ENCODE measurements around the gene SCN1B. TPM values are rescaled to one million over a fixed set of nuclear protein-coding genes. Genes with fewer than 3 reads are reported as not detected.
"Not testable (repeated sequence)": the region's sequence is repeated elsewhere in the genome, so short reads cannot be mapped to it uniquely, and the experiment has no call there.

SCN1B gene
- polyA plus RNA-seq, 12 donors = 2.1 to 7.4 (median 5.4) TPM; not detected in 1

DNA sequence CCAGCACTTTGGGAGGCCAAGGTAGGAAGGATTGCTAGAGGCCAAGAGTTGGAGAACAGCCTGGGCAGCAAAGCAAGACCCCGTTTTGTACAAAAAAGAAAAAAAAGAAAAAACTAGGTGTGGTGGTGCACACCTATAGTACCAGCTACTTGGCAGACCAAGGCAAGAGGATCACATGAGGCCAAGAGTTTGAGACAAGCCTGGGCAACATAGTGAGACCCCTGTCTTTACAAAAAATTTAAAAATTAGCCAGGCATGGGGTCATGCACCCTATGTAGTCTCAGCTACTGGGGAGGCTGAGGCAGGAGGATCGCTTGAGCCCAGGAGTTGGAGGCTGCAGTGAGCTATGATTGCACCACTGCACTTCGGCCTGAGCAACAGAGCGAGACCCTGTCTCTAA, 15.5 kb upstream of the SCN1B start:
- DNase-seq = not testable (repeated sequence)

- no peak for DNase-seq
Observed at GRCh38 chr19:35015270-35015953, 14.9 kb upstream of the SCN1B start.

DNA sequence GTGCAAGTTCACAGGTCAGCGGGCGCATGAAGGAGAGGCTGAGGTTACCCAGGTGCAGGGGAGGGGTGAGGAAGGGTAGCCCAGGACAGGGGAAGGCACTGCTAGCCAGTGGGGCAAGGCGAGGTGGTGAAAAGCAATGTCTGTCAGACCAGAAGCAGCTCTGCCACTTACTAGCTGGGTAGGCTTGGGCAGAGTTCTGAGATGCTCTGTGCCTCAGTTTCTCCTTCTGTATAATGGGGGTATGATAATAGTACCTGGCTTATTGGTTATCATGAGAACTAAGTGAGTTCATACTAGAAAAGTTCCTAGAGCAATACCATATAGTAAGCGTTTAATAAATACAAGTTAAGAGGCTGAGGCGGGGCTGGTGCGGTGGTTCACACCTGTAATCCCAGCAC, 14.3 kb upstream of the SCN1B start:
- DNase-seq = no peak

- DNase-seq = no peak
Observed at GRCh38 chr19:35017507-35017906, 12.8 kb upstream of the SCN1B start.

DNA sequence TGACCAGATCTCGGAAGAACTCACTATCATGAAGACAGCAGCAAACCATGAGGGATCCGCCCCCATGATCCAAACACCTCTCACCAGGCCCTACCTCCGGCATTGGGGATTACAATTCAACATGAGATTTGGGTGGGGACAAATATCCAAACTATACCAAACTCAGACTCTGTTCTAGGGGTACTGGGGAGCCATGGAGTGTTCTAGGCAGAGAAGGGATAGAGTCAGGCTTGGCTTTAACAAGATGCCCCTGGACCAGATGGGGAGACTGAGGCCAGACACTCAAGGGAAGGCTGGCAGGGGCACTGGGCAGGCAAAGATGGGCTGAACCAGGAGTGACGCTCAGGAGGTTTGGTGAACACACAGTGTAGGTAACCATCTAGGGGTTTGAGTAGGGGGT, 11.9 kb upstream of the SCN1B start:
- no peak for DNase-seq

GRCh38 chr19:35019144-35019543, 11.1 kb upstream of the SCN1B start:
- no peak for DNase-seq

DNA sequence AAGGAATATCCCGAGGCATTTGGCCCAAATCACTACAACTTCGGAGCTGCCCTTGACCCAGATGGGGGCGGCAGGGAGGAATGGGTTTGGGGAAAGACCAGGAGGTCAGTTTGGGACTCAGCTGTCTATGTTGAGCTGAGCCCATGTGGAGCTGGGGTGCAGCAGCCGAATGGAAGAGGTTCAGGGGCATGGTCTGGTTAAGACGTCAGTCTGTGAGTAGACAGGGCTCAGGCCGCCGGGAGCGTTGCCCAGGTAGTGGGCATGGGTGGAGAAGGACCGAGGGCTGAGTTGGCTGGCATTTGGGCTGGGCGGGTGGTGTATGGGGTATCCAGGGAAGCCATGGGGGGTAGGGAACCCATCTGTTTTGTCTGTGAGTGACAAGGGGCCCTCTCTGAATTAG, 9.3 kb upstream of the SCN1B start:
- DNase-seq = no peak

DNA sequence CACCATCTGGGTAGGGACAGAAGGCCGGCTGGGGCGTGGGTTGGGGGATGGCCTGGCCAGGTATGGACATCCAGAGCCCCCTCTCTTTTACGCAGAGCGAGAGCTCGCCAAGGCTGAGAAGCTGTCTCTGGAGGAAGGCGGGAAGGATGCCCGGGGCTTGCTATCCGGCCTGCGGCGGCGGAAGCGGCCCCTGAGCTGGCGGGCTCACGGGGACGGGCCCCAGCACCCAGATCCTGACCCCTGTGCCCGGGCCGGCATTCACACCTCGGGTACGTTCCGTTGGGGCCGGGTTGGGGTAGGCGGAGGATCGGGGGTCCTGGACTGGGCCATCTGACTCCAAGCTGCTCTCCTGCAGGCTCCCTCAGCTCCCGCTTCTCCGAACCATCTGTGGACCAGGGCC, 8.7 kb upstream of the SCN1B start:
- DNase-seq = no peak

- DNase-seq = no peak
Observed at GRCh38 chr19:35022460-35022859, 7.8 kb upstream of the SCN1B start.

- DNase-seq = no peak
Observed at GRCh38 chr19:35023428-35023827, 6.8 kb upstream of the SCN1B start.

DNA sequence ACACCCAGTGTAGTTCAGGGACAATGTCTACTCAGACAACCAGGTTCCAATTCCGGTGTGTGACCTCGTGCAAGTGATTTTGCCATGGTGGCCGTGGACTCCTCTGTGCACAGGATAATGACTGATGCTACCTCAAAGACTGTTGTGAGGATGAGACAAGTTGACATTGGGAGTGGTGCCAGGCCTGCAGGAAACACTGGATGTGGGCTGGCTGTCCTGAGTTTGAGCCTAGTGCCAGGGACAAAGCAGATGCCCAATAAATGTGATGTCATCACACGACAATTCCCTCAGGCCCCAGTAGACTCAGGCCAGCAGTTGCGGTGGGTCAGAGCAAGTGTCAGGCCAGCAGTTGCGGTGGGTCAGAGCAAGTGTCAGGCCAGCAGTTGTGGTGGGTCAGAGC, 6.2 kb upstream of the SCN1B start:
- no peak for DNase-seq

GRCh38 chr19:35025969-35026368, 4.3 kb upstream of the SCN1B start:
- DNase-seq = no peak

DNA sequence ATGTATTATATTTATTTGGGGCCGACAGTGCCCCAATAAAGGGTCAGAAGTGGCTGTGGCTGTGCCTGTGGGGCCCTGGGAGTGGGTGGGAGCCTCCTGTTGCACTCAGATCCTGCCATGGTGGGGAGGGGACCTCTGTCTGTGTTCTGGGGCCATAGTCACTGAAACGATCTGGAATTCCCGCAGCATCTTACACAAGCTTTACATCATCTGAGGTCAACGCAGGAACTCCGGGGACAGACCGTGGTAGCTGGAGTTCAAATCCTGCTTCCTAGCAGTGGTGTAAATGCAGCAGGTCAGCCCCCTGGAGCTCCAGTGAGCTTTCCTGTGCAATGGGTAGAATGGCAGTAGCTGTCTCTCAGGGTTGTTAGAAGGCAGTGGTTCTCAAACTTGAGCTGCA, 3.9 kb upstream of the SCN1B start:
- no peak for DNase-seq

DNA sequence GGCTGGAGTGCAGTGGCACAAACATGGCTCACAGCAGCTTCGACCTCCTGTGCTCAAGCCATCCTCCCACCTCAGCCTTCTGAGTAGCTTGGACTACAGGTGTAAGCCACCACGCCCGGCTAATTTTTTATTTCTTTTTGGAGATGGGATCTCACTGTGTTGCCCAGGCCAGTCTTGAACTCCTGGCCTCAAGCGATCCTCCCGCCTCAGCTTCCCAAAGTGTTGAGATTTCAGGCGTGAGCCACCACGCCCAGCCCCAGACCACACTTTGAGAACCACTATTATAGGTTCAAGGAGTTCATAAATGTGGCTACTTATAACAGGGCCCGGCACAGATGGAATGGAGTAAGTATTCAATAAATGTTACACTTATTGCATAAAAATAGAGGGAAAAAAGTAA, 3.3 kb upstream of the SCN1B start:
- no peak for DNase-seq

DNA sequence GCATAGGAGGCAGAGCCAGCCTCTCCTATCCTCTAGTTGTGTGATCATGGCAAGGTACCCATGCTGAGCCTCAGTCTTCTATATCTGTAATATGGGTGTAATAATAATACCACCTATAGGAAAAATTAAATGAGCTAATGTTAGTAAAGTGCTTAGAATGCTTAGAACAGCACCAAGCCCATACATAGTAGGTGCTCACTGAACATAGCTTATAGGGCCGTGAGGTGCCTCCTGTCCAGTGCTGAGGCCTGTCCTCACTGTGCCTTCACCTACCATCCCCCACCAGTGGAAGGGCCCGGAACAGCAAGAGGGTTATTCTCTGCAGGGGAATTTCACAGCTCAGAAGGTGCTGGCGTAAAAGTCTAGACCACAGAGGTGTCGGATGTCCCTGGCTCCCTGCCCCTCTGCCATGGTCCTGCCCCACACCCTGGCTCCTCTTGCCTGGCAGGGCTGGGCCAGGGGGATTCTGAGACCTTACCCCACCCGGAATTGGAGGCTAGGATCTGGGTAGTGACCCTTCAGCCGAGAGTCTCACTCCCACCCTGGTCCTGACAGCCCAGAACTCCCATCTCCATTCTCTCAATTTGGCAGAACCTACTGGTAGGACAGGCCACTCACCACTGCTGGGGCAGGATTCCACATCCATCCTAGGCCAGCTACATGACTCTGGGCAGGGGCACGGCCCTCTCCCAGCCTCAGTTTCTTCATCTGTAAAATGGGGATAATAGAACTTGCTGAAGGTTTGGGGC, 2.2 kb upstream of the SCN1B start:
- no peak for DNase-seq

DNA sequence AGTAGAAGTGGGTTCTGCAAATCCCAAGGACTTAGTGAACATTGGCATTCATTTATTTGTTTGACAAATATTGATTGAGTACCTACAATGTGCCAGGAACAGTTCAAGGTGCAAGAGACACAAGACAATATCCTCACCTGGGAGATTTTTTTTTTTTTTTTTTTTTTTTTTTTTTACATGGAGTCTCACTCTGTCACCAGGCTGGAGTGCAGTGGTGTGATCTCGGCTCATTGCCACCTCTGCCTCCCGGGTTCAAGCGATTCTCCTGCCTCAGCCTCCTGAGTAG, 1.7 kb upstream of the SCN1B start:
- not testable (repeated sequence) for DNase-seq

DNA sequence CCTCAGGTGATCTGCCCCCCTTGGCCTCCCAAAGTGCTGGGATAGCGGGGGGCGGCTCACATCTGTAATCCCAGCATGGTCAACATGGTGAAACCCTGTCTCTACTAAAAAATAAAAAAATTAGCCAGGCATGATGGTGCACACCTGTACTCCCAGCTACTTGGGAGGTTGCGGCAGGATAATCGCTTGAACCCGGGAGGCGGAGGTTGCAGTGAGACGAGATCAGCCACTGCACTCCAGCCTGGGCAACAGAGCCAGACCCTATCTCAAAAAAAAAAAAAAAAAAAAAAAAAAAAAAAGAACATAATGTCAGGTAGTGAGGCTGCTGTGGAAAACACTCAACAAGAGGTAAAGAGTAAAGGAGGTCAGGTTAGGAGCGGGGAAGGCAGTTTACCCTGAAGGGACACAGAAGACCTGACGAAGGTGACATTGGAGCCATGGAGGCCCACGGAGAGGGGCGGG, 964 bp upstream of the SCN1B start:
- DNase-seq = not testable (repeated sequence)

- DNase-seq = no peak
Observed at GRCh38 chr19:35029737-35030256, 473 bp upstream of the SCN1B start.

GRCh38 chr19:35031072-35031881, 1.0 kb downstream of the SCN1B start:
- DNase-seq = no peak

GRCh38 chr19:35032356-35032865, 2.1 kb downstream of the SCN1B start:
- no peak for DNase-seq

DNA sequence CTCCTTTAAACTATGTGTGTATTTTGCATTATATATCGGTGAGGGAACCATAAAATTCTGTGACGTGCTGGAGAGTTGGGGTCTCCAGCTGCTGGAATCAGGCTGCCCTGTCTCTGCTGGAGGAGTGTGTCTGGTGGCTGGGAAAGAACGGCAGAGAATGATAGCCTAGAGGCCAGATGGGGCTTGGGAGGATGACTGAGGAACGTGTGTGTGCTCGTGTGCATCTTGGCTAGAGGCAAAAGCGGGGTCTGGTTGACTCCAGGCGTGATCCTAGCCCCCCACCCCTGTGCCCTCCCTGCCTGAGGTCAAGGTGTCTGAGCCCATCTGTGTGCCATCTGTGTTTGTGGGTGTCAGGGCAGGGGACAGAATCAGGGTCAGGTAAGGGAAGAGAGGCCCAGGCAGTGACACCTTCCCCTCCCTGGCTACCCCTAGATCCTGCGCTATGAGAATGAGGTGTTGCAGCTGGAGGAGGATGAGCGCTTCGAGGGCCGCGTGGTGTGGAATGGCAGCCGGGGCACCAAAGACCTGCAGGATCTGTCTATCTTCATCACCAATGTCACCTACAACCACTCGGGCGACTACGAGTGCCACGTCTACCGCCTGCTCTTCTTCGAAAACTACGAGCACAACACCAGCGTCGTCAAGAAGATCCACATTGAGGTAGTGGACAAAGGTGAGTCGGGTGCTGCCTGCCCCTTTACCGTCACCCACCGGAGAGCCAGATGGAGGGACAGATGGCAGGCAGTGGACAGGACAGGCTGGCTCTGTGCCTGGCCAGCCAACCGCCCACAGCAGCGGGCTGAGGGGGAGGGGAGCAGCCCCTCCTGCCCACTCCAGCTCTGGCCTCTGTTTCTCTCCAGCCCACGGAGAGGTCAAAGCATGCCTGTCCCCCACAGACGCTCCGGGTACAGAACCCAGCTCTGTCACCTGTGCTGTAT, 3.1 kb downstream of the SCN1B start:
- no peak for DNase-seq

Data from muscle of arm (tissue), 12 donors.